Measurements from ENCODE around the gene LBX1.

Gene LBX1

GRCh38 chr10:101195921-101196320, 33.3 kb downstream of the LBX1 start:
- in situ Hi-C loops (cut with HindIII; ENCODE audit: low pct_unique_long_range_greater_than_20kb, low sequenced_read_pairs), result no loop called here
- TF ChIP-seq JUND (IDR thresholded peaks at IDR 0.05; ENCODE audit: low read depth), result no peak

GRCh38 chr10:101189461-101190401, 39.5 kb downstream of the LBX1 start:
- DNase-seq (ENCODE audit: low read depth in 1 of 2, low spot score in 1 of 2), result no peak
- no peak for TF ChIP-seq JUND (IDR thresholded peaks at IDR 0.05; ENCODE audit: low read depth)
- in situ Hi-C loops (cut with HindIII; ENCODE audit: low pct_unique_long_range_greater_than_20kb, low sequenced_read_pairs), result no loop called here

More at GRCh38 chr10:101195921-101196320, 33.3 kb downstream of the LBX1 start:
- no peak for DNase-seq (ENCODE audit: low read depth in 1 of 2, low spot score in 1 of 2)

- TF ChIP-seq JUND (IDR thresholded peaks at IDR 0.05; ENCODE audit: low read depth), result no peak
- in situ Hi-C loops (cut with HindIII; ENCODE audit: low pct_unique_long_range_greater_than_20kb, low sequenced_read_pairs), result no loop called here
- no peak for DNase-seq (ENCODE audit: low read depth in 1 of 2, low spot score in 1 of 2)
These were observed 40.3 kb downstream of the LBX1 start for GRCh38 chr10:101188942-101189341.

- no peak for TF ChIP-seq JUND (IDR thresholded peaks at IDR 0.05; ENCODE audit: low read depth)
- DNase-seq (ENCODE audit: low read depth in 1 of 2, low spot score in 1 of 2), result no peak
- in situ Hi-C loops (cut with HindIII; ENCODE audit: low pct_unique_long_range_greater_than_20kb, low sequenced_read_pairs), result no loop called here
These were observed 45.6 kb downstream of the LBX1 start for GRCh38 chr10:101183458-101184183.

- in situ Hi-C loops (cut with HindIII; ENCODE audit: low pct_unique_long_range_greater_than_20kb, low sequenced_read_pairs), result no loop called here
- no peak for DNase-seq (ENCODE audit: low read depth in 1 of 2, low spot score in 1 of 2)
- TF ChIP-seq JUND (IDR thresholded peaks at IDR 0.05; ENCODE audit: low read depth), result no peak
These were observed 46.3 kb downstream of the LBX1 start for GRCh38 chr10:101182936-101183335.

Data from T47D (cell line).